ENCODE results near the gene SLC25A23.
A peak's percentile ranks its signal among the peaks of the same experiment; 100 is the strongest.

Gene SLC25A23

GRCh38 chr19:6427131-6427530, 32.5 kb downstream of the SLC25A23 start:
- Histone ChIP-seq H3K36me3 (ENCODE audit: insufficient read depth, low read length) (peaks cover 16% of the 10 kb centered on the region; the same call in 1 of the 2 replicates), H3K9me3 (ENCODE audit: low read length) (no peaks in the 10 kb centered on the region)

GRCh38 chr19:6425732-6426620, 33.6 kb downstream of the SLC25A23 start:
- Histone ChIP-seq H3F3A (ENCODE audit: insufficient read depth, low read length) (no peaks in the 10 kb centered on the region), H3K4me3 (ENCODE audit: low read depth, low read length, poor library complexity, severe bottlenecking) (peak overlapping the region; percentile 23), H3K9ac (ENCODE audit: low read length) (no peak overlapping the region), H3K4me1 (ENCODE audit: insufficient read depth, low read length, severe bottlenecking) (peaks cover 23% of the 10 kb centered on the region), H3K27ac (ENCODE audit: low read depth, low read length, poor library complexity, severe bottlenecking) (peak overlapping the region; percentile 71), H3K9me3 (ENCODE audit: low read length) (no peaks in the 10 kb centered on the region), H3K4me2 (ENCODE audit: low read length) (peak overlapping the region; percentile 25; the same call in 1 of the 2 replicates), H3K36me3 (ENCODE audit: insufficient read depth, low read length) (peaks cover 27% of the 10 kb centered on the region), H3K79me2 (ENCODE audit: insufficient read depth, low read length) (peaks cover 32% of the 10 kb centered on the region), H3K9me2 (ENCODE audit: low read depth, low read length) (no peaks in the 10 kb centered on the region), H2AFZ (ENCODE audit: low read length) (no peak overlapping the region), H3K27me3 (ENCODE audit: insufficient read depth, low read length) (no peaks in the 10 kb centered on the region), H4K20me1 (ENCODE audit: insufficient read depth, low read length) (no peaks in the 10 kb centered on the region)
- TF ChIP-seq CTCF (IDR thresholded peaks at IDR 0.05; ENCODE audit: low read length): peak; percentile 51
- TF ChIP-seq EZH2 (IDR thresholded peaks at IDR 0.05; ENCODE audit: borderline replicate concordance, low read length): no peak

More at GRCh38 chr19:6427131-6427530, 32.5 kb downstream of the SLC25A23 start:
- no peaks in the 10 kb centered on the region for H3K9me2 ChIP-seq (ENCODE audit: low read depth, low read length)
- H3F3A ChIP-seq (ENCODE audit: insufficient read depth, low read length): no peaks in the 10 kb centered on the region
- H3K4me1 ChIP-seq (ENCODE audit: insufficient read depth, low read length, severe bottlenecking): peaks cover 21% of the 10 kb centered on the region
- TF ChIP-seq CTCF (IDR thresholded peaks at IDR 0.05; ENCODE audit: low read length) (no peak), EZH2 (IDR thresholded peaks at IDR 0.05; ENCODE audit: borderline replicate concordance, low read length) (no peak)
- H3K4me2 ChIP-seq (ENCODE audit: low read length): no peak overlapping the region
- H2AFZ ChIP-seq (ENCODE audit: low read length): no peak overlapping the region
- no peaks in the 10 kb centered on the region for H3K27me3 ChIP-seq (ENCODE audit: insufficient read depth, low read length)
- H3K4me3 ChIP-seq (ENCODE audit: low read depth, low read length, poor library complexity, severe bottlenecking): no peak overlapping the region
- H4K20me1 ChIP-seq (ENCODE audit: insufficient read depth, low read length): no peaks in the 10 kb centered on the region
- H3K9ac ChIP-seq (ENCODE audit: low read length): no peak overlapping the region
- peaks cover 20% of the 10 kb centered on the region for H3K79me2 ChIP-seq (ENCODE audit: insufficient read depth, low read length)
- H3K27ac ChIP-seq (ENCODE audit: low read depth, low read length, poor library complexity, severe bottlenecking): no peak overlapping the region

- H3K4me2 ChIP-seq (ENCODE audit: low read length): peak overlapping the region; percentile 25; the same call in 1 of the 2 replicates
- peak overlapping the region; percentile 23 for H3K4me3 ChIP-seq (ENCODE audit: low read depth, low read length, poor library complexity, severe bottlenecking)
- no peaks in the 10 kb centered on the region for H4K20me1 ChIP-seq (ENCODE audit: insufficient read depth, low read length)
- no peak overlapping the region for H2AFZ ChIP-seq (ENCODE audit: low read length)
- H3K79me2 ChIP-seq (ENCODE audit: insufficient read depth, low read length): peaks cover 38% of the 10 kb centered on the region
- H3F3A ChIP-seq (ENCODE audit: insufficient read depth, low read length): no peaks in the 10 kb centered on the region
- no peak overlapping the region for H3K9ac ChIP-seq (ENCODE audit: low read length)
- H3K27me3 ChIP-seq (ENCODE audit: insufficient read depth, low read length): no peaks in the 10 kb centered on the region
- peak overlapping the region; percentile 71 for H3K27ac ChIP-seq (ENCODE audit: low read depth, low read length, poor library complexity, severe bottlenecking)
- TF ChIP-seq CTCF (IDR thresholded peaks at IDR 0.05; ENCODE audit: low read length) (no peak), EZH2 (IDR thresholded peaks at IDR 0.05; ENCODE audit: borderline replicate concordance, low read length) (no peak)
- H3K4me1 ChIP-seq (ENCODE audit: insufficient read depth, low read length, severe bottlenecking): peaks cover 23% of the 10 kb centered on the region
- no peaks in the 10 kb centered on the region for H3K9me3 ChIP-seq (ENCODE audit: low read length)
- no peaks in the 10 kb centered on the region for H3K9me2 ChIP-seq (ENCODE audit: low read depth, low read length)
- peaks cover 36% of the 10 kb centered on the region for H3K36me3 ChIP-seq (ENCODE audit: insufficient read depth, low read length)
Observed at GRCh38 chr19:6424939-6425731, 34.5 kb downstream of the SLC25A23 start.

Measured in OCI-LY1 (cell line).